B cell (primary cell): ENCODE measurements around the gene SIRPA. TPM values are rescaled to one million over a fixed set of nuclear protein-coding genes. Genes with fewer than 3 reads are reported as not detected.

Source experiments
- ATAC-seq: fragments of 200-7000 bp; cut with Tn5 transposase; one replicate; pipeline ENCODE4 v1.10.0; 2021; ENCODE audit warnings: low read depth, mild to moderate bottlenecking, moderate number of reproducible peaks, moderate library complexity
- CTCF ChIA-PET: fragments of 350-600 bp; sonication (Branson Sonifier 250); formaldehyde crosslinking; loops from one replicate; lab custom pipeline; 2021; ENCODE audit warnings: antibody characterized with exemption, inconsistent platforms; lab: Charles Lee
- POLR2A ChIA-PET: fragments of 350-600 bp; sonication (Branson Sonifier 250); formaldehyde crosslinking; loops from one replicate; lab custom pipeline; 2021; ENCODE audit warnings: antibody characterized with exemption; lab: Charles Lee
- DNase-seq: peaks from one replicate; pipeline ENCODE4 v3.0.0; 2013
- H2AFZ ChIP-seq: 2 replicates; pipeline ENCODE4 v1.6.1; 2012; ENCODE audit warnings: mild to moderate bottlenecking, low read depth, low read length; ENCODE audit not compliant: insufficient read depth, poor library complexity, severe bottlenecking
- H3K27ac ChIP-seq, 2 donors: 1 replicate in 1 of 2; 2 replicates in 1 of 2; pipeline ENCODE4 v1.5.1; 2012 to 2013; ENCODE audit warnings: low read length in 2 of 2, mild to moderate bottlenecking in 2 of 2, moderate library complexity in 1 of 2
- H3K27me3 ChIP-seq, 4 experiments: fragments of 200-600 bp in 1 of 4; sonication (generic) in 1 of 4; replicated peaks in 1 of 4; 1 replicate in 2 of 4; 2 replicates in 2 of 4; pipeline versions ENCODE4 v1.6.1 to v1.7.0; 2013 to 2016; ENCODE audit warnings: low read length in 3 of 4, mild to moderate bottlenecking in 2 of 4, mixed read lengths in 1 of 4, moderate library complexity in 1 of 4; ENCODE audit not compliant: insufficient read depth in 4 of 4, control insufficient read depth in 3 of 4; ENCODE audit errors: control extremely low read depth in 1 of 4
- H3K36me3 ChIP-seq, 2 experiments: replicated peaks in 1 of 2; 1 replicate in 1 of 2; 2 replicates in 1 of 2; pipeline versions ENCODE4 v1.6.1 to v1.7.1; 2013; ENCODE audit warnings: low read length in 1 of 2; ENCODE audit not compliant: insufficient read depth in 2 of 2, control insufficient read depth in 1 of 2; ENCODE audit errors: control extremely low read depth in 1 of 2, extremely low read depth in 1 of 2
- H3K4me1 ChIP-seq, 2 donors: fragments of 200-600 bp in 1 of 2; sonication (generic) in 1 of 2; 1 replicate in 1 of 2; 2 replicates in 1 of 2; pipeline versions ENCODE4 v1.5.1 to v1.6.1; 2013 to 2017; ENCODE audit warnings: low read length in 2 of 2; ENCODE audit not compliant: control insufficient read depth in 2 of 2, insufficient read depth in 2 of 2
- H3K4me2 ChIP-seq: replicated peaks from 2 replicates; pipeline ENCODE3; 2012; ENCODE audit warnings: mild to moderate bottlenecking, low read depth, low read length; ENCODE audit not compliant: poor library complexity, severe bottlenecking
- H3K4me3 ChIP-seq, 5 experiments: fragments of 200-600 bp in 1 of 5; sonication (generic) in 1 of 5; 1 replicate in 3 of 5; 2 replicates in 2 of 5; pipeline versions ENCODE4 v1.5.1 to v1.7.0; 2011 to 2016; ENCODE audit warnings: low read length in 4 of 5, mild to moderate bottlenecking in 4 of 5, low read depth in 2 of 5, control low read depth in 1 of 5, moderate library complexity in 1 of 5; ENCODE audit not compliant: insufficient read depth in 1 of 5; ENCODE audit errors: control extremely low read depth in 1 of 5, extremely low read depth in 1 of 5
- H3K79me2 ChIP-seq: fragments of 200-600 bp; sonication (generic); one replicate; pipeline ENCODE4 v1.6.0; 2016; ENCODE audit warnings: low read length; ENCODE audit not compliant: control insufficient read depth, insufficient read depth
- H3K9ac ChIP-seq: fragments of 200-600 bp; sonication (generic); 2 replicates; pipeline ENCODE4 v1.6.1; 2017; ENCODE audit warnings: mild to moderate bottlenecking, low read length, moderate library complexity
- H3K9me3 ChIP-seq, 3 donors: one replicate each; pipeline versions ENCODE4 v1.6.1 to v1.7.1; 2013; ENCODE audit warnings: low read length in 2 of 3; ENCODE audit not compliant: control insufficient read depth in 2 of 3, insufficient read depth in 1 of 3; ENCODE audit errors: control extremely low read depth in 1 of 3
- H4K20me1 ChIP-seq: 2 replicates; pipeline ENCODE4 v1.6.0; 2012; ENCODE audit warnings: mild to moderate bottlenecking, low read length; ENCODE audit not compliant: insufficient read depth, control insufficient read depth, poor library complexity, severe bottlenecking
- H3K27ac Mint-ChIP-seq: one replicate; pipeline ENCODE4 v1.8.0; 2021; ENCODE audit warnings: mixed read lengths
- H3K27me3 Mint-ChIP-seq: one replicate; pipeline ENCODE4 v1.8.0; 2021; ENCODE audit warnings: mixed read lengths
- H3K4me1 Mint-ChIP-seq: one replicate; pipeline ENCODE4 v1.8.0; 2021; ENCODE audit warnings: mixed read lengths
- H3K4me3 Mint-ChIP-seq: one replicate; pipeline ENCODE4 v1.8.0; 2021; ENCODE audit warnings: mixed read lengths
- H3K9me3 Mint-ChIP-seq: one replicate; pipeline ENCODE4 v1.8.0; 2022; ENCODE audit warnings: mixed read lengths; ENCODE audit not compliant: insufficient read depth
- CTCF ChIP-seq: fragments of 200-600 bp; IDR thresholded peaks from one replicate; pipeline ENCODE4 v1.8.0; 2022; ENCODE audit warnings: antibody characterized with exemption, mild to moderate bottlenecking
- EZH2 ChIP-seq: IDR thresholded peaks from 2 replicates; pipeline ENCODE4 v1.6.1; 2012; ENCODE audit warnings: borderline replicate concordance, low read depth, mild to moderate bottlenecking, moderate library complexity, low read length; ENCODE audit not compliant: insufficient read depth, poor library complexity, severe bottlenecking
- WGBS: methylation state at CpG from one replicate; pipeline ENCODE4 v1.1.5; 2013; ENCODE audit warnings: missing lambda C conversion rate; ENCODE audit not compliant: insufficient coverage; 5-methylcytosine and 5-hydroxymethylcytosine counted together
- intact Hi-C: fragments of 100-400 bp; cut with micrococcal nuclease; formaldehyde crosslinking; loops from one replicate; pipeline ENCODE4 v1.10.0; 2022
- polyA plus RNA-seq: library from polyadenylated mRNA; depleted of rRNA; stranded (reverse); fragments of >200 nt; gene quantifications from 2 replicates; pipeline ENCODE4 v1.2.3, GENCODE V29; 2012
- total RNA-seq, 2 donors: library from RNA; stranded (reverse); fragments of 120-200 nt in 1 of 2; gene quantifications; 1 replicate in 1 of 2; 2 replicates in 1 of 2; pipeline versions ENCODE4 v1.2.3 to v1.2.4, GENCODE V29; 2013 to 2022

Gene SIRPA
- total and polyA plus RNA-seq, 2 donors (not counting 1 experiment from before 2014, with no cell fraction given): 0.94 to 10.2 TPM

DNA sequence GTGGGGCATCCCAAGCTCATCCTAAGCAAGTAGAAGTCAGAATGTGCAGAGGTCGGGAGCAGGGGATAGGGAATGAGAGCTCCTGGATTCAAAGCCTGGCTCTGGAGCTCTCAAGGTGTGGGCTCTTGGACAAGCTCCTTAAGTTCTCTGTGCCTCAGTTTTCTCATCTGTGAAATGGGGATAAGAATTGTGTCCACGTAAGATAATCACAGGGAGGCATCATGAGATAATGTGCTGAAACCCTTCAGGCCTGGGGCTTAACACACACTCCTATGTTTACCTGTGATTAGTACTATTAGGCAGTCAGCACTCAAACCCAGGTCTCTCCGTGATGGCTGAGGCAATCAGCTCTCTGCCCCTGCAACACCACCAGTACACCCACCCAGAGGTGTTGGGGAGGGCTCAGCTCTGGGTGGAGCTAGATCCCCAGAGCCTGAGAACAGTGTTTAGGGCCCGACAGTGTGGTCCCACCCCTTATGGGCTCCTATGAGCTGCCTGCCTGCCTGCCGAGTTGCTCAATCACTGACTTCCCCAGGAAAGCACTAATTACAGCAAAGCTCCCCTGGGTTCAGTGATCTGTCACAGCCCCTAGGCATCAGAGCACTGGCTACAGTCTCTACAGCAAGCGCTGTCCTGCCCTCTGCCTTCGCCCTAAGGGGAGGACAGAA is 6.3 kb upstream of the SIRPA start:
- TF ChIP-seq CTCF (no peak), EZH2 (no peak)
- ChIA-PET POLR2A (interaction anchor here (1.0 kb wide), 1 partner anchor 18 kb away, joined by 3 read pairs; no protein-coding TSS in a partner anchor), CTCF (interaction anchor here (1.3 to 1.6 kb wide), 4 partner anchors 18 to 112 kb away, joined by 3 to 6 read pairs (median 4); no protein-coding TSS in a partner anchor)
- Mint-ChIP-seq H3K4me3 (no peak overlapping the region), H3K9me3 (no peaks in the 10 kb centered on the region), H3K27ac (no peak overlapping the region), H3K27me3 (peaks cover 26% of the 10 kb centered on the region), H3K4me1 (peaks cover 15% of the 10 kb centered on the region)
- WGBS: 51% methylated on average over 5 of the region's 7 CpGs
- no peaks in the 10 kb centered on the region for H4K20me1 ChIP-seq
- no peak overlapping the region for H3K27ac ChIP-seq
- DNase-seq (no peak), ATAC-seq (no peak)
- H3K9ac ChIP-seq: no peak overlapping the region
- H2AFZ ChIP-seq: no peak overlapping the region
- peaks cover 9 to 14% of the 10 kb centered on the region in 2 donors for H3K4me1 ChIP-seq
- H3K9me3 ChIP-seq: peaks cover 0 to 3% (median 0%) of the 10 kb centered on the region in 3 donors
- H3K4me3 ChIP-seq: no peak overlapping the region
- no peaks in the 10 kb centered on the region for H3K36me3 ChIP-seq
- H3K4me2 ChIP-seq: no peak overlapping the region
- H3K79me2 ChIP-seq: no peaks in the 10 kb centered on the region
- intact Hi-C loops: no loop called here
- H3K27me3 ChIP-seq: peaks cover 0 to 34% (median 17%) of the 10 kb centered on the region in 4 experiments
